IMR-90 (cell line): ENCODE measurements around the gene PLLP. TPM values are rescaled to one million over a fixed set of nuclear protein-coding genes. Genes with fewer than 3 reads are reported as not detected.
A peak's percentile ranks its signal among the peaks of the same experiment; 100 is the strongest.

Source experiments
- ATAC-seq: fragments of 200-7000 bp; cut with Tn5 transposase; 2 replicates; pipeline ENCODE4 v1.9.1; 2020; ENCODE audit warnings: low read depth, mild to moderate bottlenecking, moderate library complexity
- Bru-seq: library from RNA; stranded (reverse); fragments of 400-500 nt; gene quantifications from one replicate; lab custom pipeline; 2021; lab: Mats Ljungman, UMichigan
- BruChase-seq, 2 experiments: library from RNA; stranded (reverse); fragments of 400-500 nt; gene quantifications; one replicate each; lab custom pipeline; 2021; lab: Mats Ljungman, UMichigan
- BruUV-seq: library from RNA; stranded (reverse); fragments of 400-500 nt; replicated peaks from 2 replicates; lab custom pipeline; 2021; lab: Mats Ljungman, UMichigan
- CTCF ChIA-PET: fragments of 300-600 bp; formaldehyde crosslinking; extraction: SDS; loops from one replicate; lab custom pipeline; 2021; ENCODE audit warnings: antibody characterized with exemption; lab: Yijun Ruan, JAX
- POLR2A ChIA-PET: fragments of 300-600 bp; sonication (Branson Sonifier 250); formaldehyde crosslinking; loops from one replicate; lab custom pipeline; 2022; ENCODE audit warnings: antibody characterized with exemption; ENCODE audit not compliant: unreplicated experiment; lab: Charles Lee
- DNase-seq: peaks from one replicate; pipeline ENCODE4 v3.0.0; 2013
- H2AFZ ChIP-seq: replicated peaks from 2 replicates; pipeline ENCODE3; 2013; ENCODE audit warnings: low read length, mild to moderate bottlenecking; ENCODE audit not compliant: poor library complexity
- H2AK5ac ChIP-seq: 2 replicates; pipeline ENCODE4 v1.6.1; 2013; ENCODE audit warnings: low read depth, low read length, inconsistent platforms
- H2AK9ac ChIP-seq: replicated peaks from 2 replicates; pipeline ENCODE3; 2013; ENCODE audit warnings: mild to moderate bottlenecking, low read depth, low read length, moderate library complexity; ENCODE audit not compliant: poor library complexity
- H2BK120ac ChIP-seq: 2 replicates; pipeline ENCODE4 v1.6.1; 2013; ENCODE audit warnings: low read depth, low read length, inconsistent platforms
- H2BK15ac ChIP-seq: 3 replicates; pipeline ENCODE4 v1.6.1; 2013; ENCODE audit warnings: low read depth, low read length, inconsistent platforms
- H2BK20ac ChIP-seq: 2 replicates; pipeline ENCODE4 v1.6.1; 2013; ENCODE audit warnings: low read depth, mild to moderate bottlenecking, inconsistent platforms, low read length, moderate library complexity
- H2BK5ac ChIP-seq: 2 replicates; pipeline ENCODE4 v1.6.1; 2013; ENCODE audit warnings: mild to moderate bottlenecking, low read depth, low read length, inconsistent platforms; ENCODE audit not compliant: poor library complexity, severe bottlenecking
- H3K14ac ChIP-seq: replicated peaks from 2 replicates; pipeline ENCODE4 v1.6.1; 2013; ENCODE audit warnings: low read depth, low read length, inconsistent platforms
- H3K18ac ChIP-seq: 2 replicates; pipeline ENCODE4 v1.6.1; 2013; ENCODE audit warnings: low read depth, low read length, control low read depth
- H3K23ac ChIP-seq: 2 replicates; pipeline ENCODE4 v1.6.1; 2013; ENCODE audit warnings: low read depth, low read length, inconsistent platforms
- H3K27ac ChIP-seq: 2 replicates; pipeline ENCODE4 v1.5.1; 2013; ENCODE audit warnings: mild to moderate bottlenecking, control low read depth, low read length; ENCODE audit not compliant: insufficient read depth
- H3K27me3 ChIP-seq: 2 replicates; pipeline ENCODE4 v1.6.1; 2013; ENCODE audit warnings: low read length; ENCODE audit not compliant: control insufficient read depth, insufficient read depth
- H3K36me3 ChIP-seq: 2 replicates; pipeline ENCODE4 v1.6.1; 2013; ENCODE audit warnings: low read length, mixed read lengths; ENCODE audit not compliant: control insufficient read depth, insufficient read depth
- H3K4ac ChIP-seq: 2 replicates; pipeline ENCODE4 v1.6.1; 2013; ENCODE audit warnings: low read depth, low read length, inconsistent platforms
- H3K4me1 ChIP-seq: 2 replicates; pipeline ENCODE4 v1.6.1; 2013; ENCODE audit warnings: low read length, mixed read lengths; ENCODE audit not compliant: control insufficient read depth, insufficient read depth
- H3K4me2 ChIP-seq: 2 replicates; pipeline ENCODE4 v1.6.1; 2013; ENCODE audit warnings: low read depth, mild to moderate bottlenecking, control low read depth, low read length, moderate library complexity
- H3K4me3 ChIP-seq: 2 replicates; pipeline ENCODE4 v1.5.1; 2013; ENCODE audit warnings: low read depth, mild to moderate bottlenecking, control low read depth, low read length, moderate library complexity; ENCODE audit not compliant: insufficient read depth
- H3K56ac ChIP-seq: 2 replicates; pipeline ENCODE4 v1.6.1; 2013; ENCODE audit warnings: low read length, inconsistent platforms; ENCODE audit not compliant: insufficient read depth; ENCODE audit errors: extremely low read depth
- H3K79me1 ChIP-seq, 2 experiments: 2 replicates each; pipeline ENCODE4 v1.6.1; 2013; ENCODE audit warnings: low read length in 2 of 2, inconsistent platforms in 1 of 2, low read depth in 1 of 2
- H3K9ac ChIP-seq: 2 replicates; pipeline ENCODE4 v1.6.1; 2013; ENCODE audit warnings: low read depth, low read length, control low read depth
- H3K9me1 ChIP-seq: 2 replicates; pipeline ENCODE4 v1.6.1; 2013; ENCODE audit warnings: low read length, inconsistent platforms; ENCODE audit not compliant: insufficient read depth
- H3K9me3 ChIP-seq: 2 replicates; pipeline ENCODE4 v1.6.1; 2013; ENCODE audit warnings: low read length; ENCODE audit not compliant: control insufficient read depth, insufficient read depth
- H4K20me1 ChIP-seq: 2 replicates; pipeline ENCODE4 v1.6.1; 2013; ENCODE audit warnings: low read length, inconsistent platforms; ENCODE audit not compliant: insufficient read depth
- H4K5ac ChIP-seq: 2 replicates; pipeline ENCODE4 v1.6.1; 2013; ENCODE audit warnings: mild to moderate bottlenecking, low read depth, low read length, control low read depth
- H4K8ac ChIP-seq, 2 experiments: 2 replicates each; pipeline ENCODE4 v1.6.1; 2013; ENCODE audit warnings: low read depth in 2 of 2, low read length in 2 of 2, control low read depth in 1 of 2, inconsistent platforms in 1 of 2
- H4K91ac ChIP-seq: 2 replicates; pipeline ENCODE4 v1.6.1; 2013; ENCODE audit warnings: low read depth, low read length, inconsistent platforms; ENCODE audit not compliant: insufficient read depth
- CEBPB ChIP-seq: IDR thresholded peaks from 2 replicates; pipeline ENCODE4 v1.6.1; 2012; ENCODE audit warnings: low read depth, low read length, improper control_type of control experiment
- CHD1 ChIP-seq: IDR thresholded peaks from 2 replicates; pipeline ENCODE4 v1.6.1; 2012; ENCODE audit warnings: low read depth, low read length, improper control_type of control experiment
- MAZ ChIP-seq: IDR thresholded peaks from 2 replicates; pipeline ENCODE4 v1.6.1; 2012; ENCODE audit warnings: low read depth, mild to moderate bottlenecking, low read length, improper control_type of control experiment, moderate library complexity, borderline replicate concordance
- POLR2A ChIP-seq: IDR thresholded peaks from 2 replicates; pipeline ENCODE4 v1.6.1; 2012; ENCODE audit warnings: mild to moderate bottlenecking, low read depth, low read length
- RAD21 ChIP-seq: IDR thresholded peaks from 2 replicates; pipeline ENCODE4 v1.6.1; 2012; ENCODE audit warnings: low read length, improper control_type of control experiment
- WGBS, 2 experiments: methylation state at CpG; one replicate each; pipeline versions ENCODE4 v1.1.5 to v1.1.7; 2013; ENCODE audit warnings: missing lambda C conversion rate in 2 of 2; ENCODE audit not compliant: insufficient read length in 1 of 2; ENCODE audit errors: extremely low coverage in 2 of 2; 5-methylcytosine and 5-hydroxymethylcytosine counted together
- dilution Hi-C: fragments of 300-500 bp; cut with HindIII; formaldehyde crosslinking; loops from one replicate; pipeline ENCODE4 v1.14.3; 2018; ENCODE audit warnings: low sequenced_read_pairs; ENCODE audit not compliant: unreplicated experiment
- in situ Hi-C: fragments of 300-500 bp; cut with MboI; formaldehyde crosslinking; loops from 3 replicates; pipeline ENCODE4 v1.14.3; 2019; ENCODE audit warnings: low sequenced_read_pairs, inconsistent platforms, mixed read lengths
- intact Hi-C: fragments of 100-400 bp; cut with micrococcal nuclease; formaldehyde crosslinking; loops from 2 replicates; pipeline ENCODE4 v1.10.0; 2022
- long read RNA-seq: library from polyadenylated mRNA; unstranded; transcript quantifications from one replicate; pipeline ENCODE4 v2.0.0, GENCODE V29; 2021; ENCODE audit not compliant: unreplicated experiment
- polyA plus RNA-seq, 3 experiments: library from polyadenylated mRNA; depleted of rRNA; stranded (reverse); fragments of >200 nt; gene quantifications; 2 replicates each; pipeline ENCODE4 v1.2.3, GENCODE V29; 2012; ENCODE audit warnings: low replicate concordance in 1 of 3
- total RNA-seq: library from RNA; depleted of rRNA; stranded (reverse); fragments of >200 nt; gene quantifications from 2 replicates; pipeline ENCODE4 v1.2.3, GENCODE V29; 2012; rRNA removed
- TF ChIP-seq, protein P1 (sequence below): fragments of 150-350 bp; IDR thresholded peaks from 2 replicates; pipeline ENCODE4 v1.6.1; 2017; ENCODE audit warnings: mild to moderate bottlenecking, antibody characterized with exemption, low read length, low read depth

PLLP gene, protein sequence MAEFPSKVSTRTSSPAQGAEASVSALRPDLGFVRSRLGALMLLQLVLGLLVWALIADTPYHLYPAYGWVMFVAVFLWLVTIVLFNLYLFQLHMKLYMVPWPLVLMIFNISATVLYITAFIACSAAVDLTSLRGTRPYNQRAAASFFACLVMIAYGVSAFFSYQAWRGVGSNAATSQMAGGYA
- not detected in 2 replicates for total RNA-seq
- 0.05 TPM in 1 of 2 replicates, not detected in the other for polyA plus RNA-seq (2012; rRNA removed)
- polyA plus RNA-seq (2012; cell fraction: cytosol; rRNA removed), result 0.04 TPM in 1 of 2 replicates, not detected in the other
- polyA plus RNA-seq (2012; cell fraction: nucleus; rRNA removed; ENCODE audit: low replicate concordance), result not detected in 2 replicates
- Bru-seq, nascent RNA, result percentile 3 among the genes with signal in this experiment
- BruChase-seq, experiment 1, labeled RNA remaining after a 6-hour chase, result not detected
- BruChase-seq, experiment 2, labeled RNA remaining after a 2-hour chase, result percentile 5 among the genes with signal in this experiment
- long read RNA-seq, result 0 reads

DNA sequence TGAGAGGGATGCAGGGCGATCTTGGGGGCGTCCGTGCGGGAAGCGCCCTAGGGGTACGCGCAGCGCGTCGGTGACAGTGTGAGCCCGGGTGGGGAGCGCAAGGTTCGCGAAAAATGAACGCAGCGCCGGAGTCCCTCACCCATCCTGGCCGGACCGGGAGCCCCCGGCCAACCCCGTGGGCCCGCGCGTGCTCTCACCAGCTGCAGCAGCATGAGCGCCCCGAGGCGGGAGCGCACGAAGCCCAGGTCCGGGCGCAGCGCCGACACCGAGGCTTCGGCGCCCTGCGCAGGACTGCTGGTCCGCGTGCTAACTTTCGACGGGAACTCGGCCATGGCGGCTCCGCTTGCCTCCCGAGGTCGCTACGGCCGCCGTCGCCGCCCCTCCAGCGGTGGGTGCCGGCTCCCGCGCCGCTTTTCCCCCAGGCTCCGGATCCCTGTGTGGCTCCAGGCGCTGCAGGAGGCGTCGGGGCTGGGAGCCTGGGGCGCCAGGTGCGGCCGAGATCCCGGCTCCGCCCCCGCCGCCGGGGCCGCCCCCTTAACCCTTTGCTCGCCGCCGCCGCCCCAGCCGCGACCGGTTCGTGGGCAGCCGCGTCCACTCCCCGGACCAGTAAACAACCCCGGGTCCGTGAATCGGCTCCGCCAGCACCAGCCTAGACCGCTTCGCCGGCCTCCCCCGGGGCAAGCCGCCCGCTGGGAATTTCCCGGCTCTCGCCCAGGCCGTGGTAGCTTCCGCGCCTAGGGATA lies at the start of gene PLLP:
Gene PLLP, minus strand, starts transcription at position 464 of the 743 bp plus-strand sequence. Its CDS starts 132 bp downstream, at position 332.
- Histone ChIP-seq H3K9ac (no peak within 1 kb of the TSS), H4K20me1 (peaks cover 3% of the 10 kb centered on the region; the same call in 1 of the 2 replicates), H3K23ac (no peak within 1 kb of the TSS), H3K9me3 (no peaks in the 10 kb centered on the region), H3K4me3 (peak within 1 kb of the TSS; percentile 46), H3K14ac (no peak within 1 kb of the TSS), H3K56ac (no peak within 1 kb of the TSS), H2BK5ac (no peak within 1 kb of the TSS), H2BK20ac (no peak within 1 kb of the TSS), H2AK9ac (peak within 1 kb of the TSS; percentile 87), H3K27me3 (peaks cover 54% of the 10 kb centered on the region), H3K18ac (no peak within 1 kb of the TSS), H2BK120ac (no peak within 1 kb of the TSS), H3K36me3 (no peaks in the 10 kb centered on the region), H2AK5ac (no peak within 1 kb of the TSS), H3K79me1 (no peaks in the 10 kb centered on the region), H4K5ac (no peak within 1 kb of the TSS), H3K27ac (no peak within 1 kb of the TSS), H3K4me1 (no peaks in the 10 kb centered on the region), H3K4ac (no peak within 1 kb of the TSS), H3K9me1 (no peaks in the 10 kb centered on the region), H2BK15ac (no peak within 1 kb of the TSS), H4K91ac (no peak within 1 kb of the TSS), H4K8ac (no peak within 1 kb of the TSS), H3K4me2 (peak within 1 kb of the TSS; percentile 30; the same call in 1 of the 2 replicates), H2AFZ (peak within 1 kb of the TSS; percentile 78)
- TF ChIP-seq RAD21 (peak; percentile 4; the same call in 1 of the 2 replicates), CHD1 (no peak), MAZ (peak; percentile 17; the same call in 1 of the 2 replicates), POLR2A (no peak), CEBPB (no peak)
- TF ChIP-seq, protein P1, sequence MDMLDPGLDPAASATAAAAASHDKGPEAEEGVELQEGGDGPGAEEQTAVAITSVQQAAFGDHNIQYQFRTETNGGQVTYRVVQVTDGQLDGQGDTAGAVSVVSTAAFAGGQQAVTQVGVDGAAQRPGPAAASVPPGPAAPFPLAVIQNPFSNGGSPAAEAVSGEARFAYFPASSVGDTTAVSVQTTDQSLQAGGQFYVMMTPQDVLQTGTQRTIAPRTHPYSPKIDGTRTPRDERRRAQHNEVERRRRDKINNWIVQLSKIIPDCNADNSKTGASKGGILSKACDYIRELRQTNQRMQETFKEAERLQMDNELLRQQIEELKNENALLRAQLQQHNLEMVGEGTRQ, result no peak
- in situ Hi-C loops, result no loop called here
- no TSS peak for BruUV-seq
- ChIA-PET CTCF (no interaction called here), POLR2A (no interaction called here)
- intact Hi-C loops, result no loop called here
- 4% methylated on average over 49 of the region's 95 CpGs; no CpG with 5 or more reads in 1 of the 2 experiments for WGBS, 2 experiments
- DNase-seq (peak; percentile 8), ATAC-seq (peak; percentile 77)
- dilution Hi-C loops, result no loop called here
